Smooth muscle cell (in vitro differentiated cells): ENCODE data around the gene PIGP. TPM values are rescaled to one million over a fixed set of nuclear protein-coding genes. Genes with fewer than 3 reads are reported as not detected.
A peak's percentile ranks its signal among the peaks of the same experiment; 100 is the strongest.

Experiments used
- DNase-seq: peaks from one replicate; lab custom pipeline; 2025; ENCODE audit not compliant: unreplicated experiment; lab: John Stamatoyannopoulos, UW
- H2AFZ ChIP-seq: fragments of 200-600 bp; sonication (generic); 2 replicates; pipeline ENCODE4 v1.6.0; 2016; ENCODE audit warnings: antibody characterized with exemption, low read depth, mild to moderate bottlenecking
- H3F3A ChIP-seq: fragments of 200-600 bp; sonication (generic); 2 replicates; pipeline ENCODE4 v1.6.0; 2017; ENCODE audit warnings: antibody characterized with exemption, low read depth
- H3K27ac ChIP-seq: fragments of 200-600 bp; sonication (generic); 2 replicates; pipeline ENCODE4 v1.5.1; 2016; ENCODE audit warnings: low read depth, mild to moderate bottlenecking
- H3K27me3 ChIP-seq: fragments of 200-600 bp; sonication (generic); 2 replicates; pipeline ENCODE4 v1.6.1; 2016; ENCODE audit warnings: low read depth, mild to moderate bottlenecking
- H3K36me3 ChIP-seq: fragments of 200-600 bp; sonication (generic); 2 replicates; pipeline ENCODE4 v1.5.1; 2016; ENCODE audit warnings: low read depth
- H3K4me1 ChIP-seq: fragments of 200-600 bp; sonication (generic); 2 replicates; pipeline ENCODE4 v1.5.1; 2016; ENCODE audit warnings: low read depth
- H3K4me2 ChIP-seq: fragments of 200-600 bp; sonication (generic); 2 replicates; pipeline ENCODE4 v1.6.0; 2016; ENCODE audit warnings: mild to moderate bottlenecking
- H3K4me3 ChIP-seq: fragments of 200-600 bp; sonication (generic); 2 replicates; pipeline ENCODE4 v1.5.1; 2016; ENCODE audit warnings: mild to moderate bottlenecking
- H3K79me2 ChIP-seq: fragments of 200-600 bp; sonication (generic); 2 replicates; pipeline ENCODE4 v1.6.0; 2016; ENCODE audit warnings: low read depth, mild to moderate bottlenecking
- H3K9ac ChIP-seq: fragments of 200-600 bp; sonication (generic); 2 replicates; pipeline ENCODE4 v1.6.0; 2016; ENCODE audit warnings: low read depth
- H3K9me3 ChIP-seq: fragments of 200-600 bp; sonication (generic); replicated peaks from 2 replicates; pipeline ENCODE4 v1.5.1; 2016; ENCODE audit warnings: low read depth
- H4K20me1 ChIP-seq: fragments of 200-600 bp; sonication (generic); 2 replicates; pipeline ENCODE4 v1.6.0; 2016; ENCODE audit warnings: low read depth
- WGBS: methylation state at CpG from one replicate; pipeline ENCODE4 v1.1.7; 2016; ENCODE audit warnings: low lambda C conversion rate; 5-methylcytosine and 5-hydroxymethylcytosine counted together
- polyA plus RNA-seq: library from polyadenylated mRNA; unstranded; fragments of >200 nt; fragmentation: Nextera tagmentation; extraction: Ambion mirVana; gene quantifications from 2 replicates; pipeline ENCODE4 v1.2.1, GENCODE V29; 2016
- total RNA-seq: library from RNA; depleted of rRNA; stranded (reverse); fragments of >200 nt; gene quantifications from 2 replicates; pipeline ENCODE4 v1.2.3, GENCODE V29; 2014
- TF ChIP-seq, protein P1 (sequence below): fragments of 200-600 bp; sonication (generic); IDR thresholded peaks from 2 replicates; pipeline ENCODE4 v1.5.1; 2017; ENCODE audit warnings: borderline replicate concordance, mild to moderate bottlenecking, antibody characterized with exemption; ENCODE audit not compliant: insufficient read depth, poor library complexity, severe bottlenecking

Gene PIGP
- total and polyA plus RNA-seq, 2 experiments from 2014 or later: 15.4 to 17.6 TPM

DNA sequence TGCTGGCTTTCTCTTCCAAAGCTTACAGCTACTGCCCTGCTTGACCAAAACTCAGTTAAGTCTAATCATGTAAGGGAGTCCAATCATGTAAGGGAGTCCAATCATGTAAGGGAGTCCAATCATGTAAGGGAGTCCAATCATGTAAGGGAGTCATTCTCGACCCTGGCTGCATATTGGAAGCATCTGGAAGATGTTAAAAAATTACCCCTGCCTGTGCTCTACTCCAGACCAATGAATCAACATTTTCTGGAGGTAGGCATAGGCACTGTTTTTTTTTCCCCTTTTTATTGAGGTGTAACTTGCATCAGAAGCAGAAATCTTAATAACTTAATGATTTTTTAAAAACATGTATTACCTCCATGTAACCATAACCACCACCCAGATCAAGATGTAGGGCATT lies 9.4 kb downstream of the PIGP start:
- no peaks in the 10 kb centered on the region for H3K9me3 ChIP-seq
- no peak overlapping the region for H3K4me2 ChIP-seq
- no peak overlapping the region for H3K27ac ChIP-seq
- H3K4me3 ChIP-seq: no peak overlapping the region
- no peak overlapping the region for H3K9ac ChIP-seq
- DNase-seq: no peak
- 78% methylated on average over 1 of the region's 1 CpG for whole genome bisulfite sequencing
- no peaks in the 10 kb centered on the region for H4K20me1 ChIP-seq
- peaks cover 19% of the 10 kb centered on the region for H3K4me1 ChIP-seq
- TF ChIP-seq, protein P1, sequence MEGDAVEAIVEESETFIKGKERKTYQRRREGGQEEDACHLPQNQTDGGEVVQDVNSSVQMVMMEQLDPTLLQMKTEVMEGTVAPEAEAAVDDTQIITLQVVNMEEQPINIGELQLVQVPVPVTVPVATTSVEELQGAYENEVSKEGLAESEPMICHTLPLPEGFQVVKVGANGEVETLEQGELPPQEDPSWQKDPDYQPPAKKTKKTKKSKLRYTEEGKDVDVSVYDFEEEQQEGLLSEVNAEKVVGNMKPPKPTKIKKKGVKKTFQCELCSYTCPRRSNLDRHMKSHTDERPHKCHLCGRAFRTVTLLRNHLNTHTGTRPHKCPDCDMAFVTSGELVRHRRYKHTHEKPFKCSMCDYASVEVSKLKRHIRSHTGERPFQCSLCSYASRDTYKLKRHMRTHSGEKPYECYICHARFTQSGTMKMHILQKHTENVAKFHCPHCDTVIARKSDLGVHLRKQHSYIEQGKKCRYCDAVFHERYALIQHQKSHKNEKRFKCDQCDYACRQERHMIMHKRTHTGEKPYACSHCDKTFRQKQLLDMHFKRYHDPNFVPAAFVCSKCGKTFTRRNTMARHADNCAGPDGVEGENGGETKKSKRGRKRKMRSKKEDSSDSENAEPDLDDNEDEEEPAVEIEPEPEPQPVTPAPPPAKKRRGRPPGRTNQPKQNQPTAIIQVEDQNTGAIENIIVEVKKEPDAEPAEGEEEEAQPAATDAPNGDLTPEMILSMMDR: no peak
- H2AFZ ChIP-seq: no peak overlapping the region
- no peaks in the 10 kb centered on the region for H3K79me2 ChIP-seq
- H3F3A ChIP-seq: peaks cover 10% of the 10 kb centered on the region
- H3K36me3 ChIP-seq: no peaks in the 10 kb centered on the region
- no peaks in the 10 kb centered on the region for H3K27me3 ChIP-seq

DNA sequence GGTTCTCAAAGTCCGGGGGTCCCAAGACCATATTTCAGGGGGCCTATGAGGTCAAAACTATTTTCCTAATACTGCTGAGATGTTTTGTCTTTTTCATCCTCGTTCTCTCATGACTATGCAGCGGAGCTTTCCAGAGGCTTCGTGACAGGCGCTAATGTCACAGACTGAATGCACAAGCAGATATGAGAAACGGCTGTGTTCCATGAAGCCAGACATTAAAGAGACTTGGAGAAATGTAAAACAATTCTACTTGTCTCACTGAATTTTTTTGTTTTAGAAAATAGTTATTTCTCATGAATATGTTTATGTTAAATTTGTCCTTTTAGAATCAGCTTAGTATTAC lies 10.3 kb downstream of the PIGP start:
- no peak overlapping the region for H3K4me3 ChIP-seq
- H3F3A ChIP-seq: peaks cover 10% of the 10 kb centered on the region
- no peaks in the 10 kb centered on the region for H3K9me3 ChIP-seq
- DNase-seq: no peak
- H2AFZ ChIP-seq: no peak overlapping the region
- H3K27ac ChIP-seq: peak overlapping the region; percentile 81
- peaks cover 25% of the 10 kb centered on the region for H3K4me1 ChIP-seq
- no peaks in the 10 kb centered on the region for H3K27me3 ChIP-seq
- TF ChIP-seq, protein P1: no peak
- H3K36me3 ChIP-seq: no peaks in the 10 kb centered on the region
- no peaks in the 10 kb centered on the region for H4K20me1 ChIP-seq
- 81% methylated on average over 6 of the region's 6 CpGs for WGBS
- H3K9ac ChIP-seq: no peak overlapping the region
- H3K4me2 ChIP-seq: peak overlapping the region; percentile 53
- no peaks in the 10 kb centered on the region for H3K79me2 ChIP-seq

DNA sequence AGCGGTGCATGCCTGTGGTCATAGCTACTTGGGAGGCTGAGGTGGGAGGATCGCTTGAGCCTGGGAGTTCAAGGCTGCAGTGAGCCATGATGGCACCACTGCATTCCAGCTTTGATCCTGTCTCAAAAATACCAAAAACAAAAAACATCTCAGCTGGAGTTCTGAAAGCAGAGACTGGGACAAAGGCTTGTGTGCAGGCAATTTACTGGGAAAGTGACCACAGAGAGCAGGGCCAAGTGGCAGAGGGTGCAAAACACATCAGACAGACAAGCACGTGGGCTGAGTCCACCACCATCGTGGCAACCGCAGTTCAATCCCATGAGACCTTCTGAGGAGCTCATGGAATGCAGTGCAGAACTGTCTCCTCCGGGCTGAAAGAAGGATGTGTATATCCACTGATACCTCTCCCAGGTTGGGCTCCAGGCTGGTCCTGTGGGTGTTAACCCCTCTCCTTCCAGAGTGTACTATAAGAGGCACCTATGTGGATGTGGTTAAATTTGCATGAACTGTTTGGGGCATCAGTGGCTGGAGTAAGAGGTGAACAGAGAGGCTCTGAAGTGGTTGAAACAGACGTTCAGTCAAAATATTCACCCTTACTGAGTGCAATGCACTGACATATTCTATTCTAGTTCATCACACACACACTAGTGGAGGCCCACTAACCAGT lies 10.8 kb downstream of the PIGP start:
- H3F3A ChIP-seq: peaks cover 10% of the 10 kb centered on the region
- WGBS: 55% methylated on average over 7 of the region's 7 CpGs
- H3K9ac ChIP-seq: no peak overlapping the region
- DNase-seq: no peak
- H4K20me1 ChIP-seq: no peaks in the 10 kb centered on the region
- H3K4me2 ChIP-seq: peak overlapping the region; percentile 53
- H3K36me3 ChIP-seq: no peaks in the 10 kb centered on the region
- H3K4me1 ChIP-seq: peaks cover 25% of the 10 kb centered on the region
- H3K4me3 ChIP-seq: no peak overlapping the region
- no peaks in the 10 kb centered on the region for H3K27me3 ChIP-seq
- H3K27ac ChIP-seq: peak overlapping the region; percentile 81
- TF ChIP-seq, protein P1: no peak
- H3K9me3 ChIP-seq: no peaks in the 10 kb centered on the region
- H2AFZ ChIP-seq: no peak overlapping the region
- no peaks in the 10 kb centered on the region for H3K79me2 ChIP-seq

DNA sequence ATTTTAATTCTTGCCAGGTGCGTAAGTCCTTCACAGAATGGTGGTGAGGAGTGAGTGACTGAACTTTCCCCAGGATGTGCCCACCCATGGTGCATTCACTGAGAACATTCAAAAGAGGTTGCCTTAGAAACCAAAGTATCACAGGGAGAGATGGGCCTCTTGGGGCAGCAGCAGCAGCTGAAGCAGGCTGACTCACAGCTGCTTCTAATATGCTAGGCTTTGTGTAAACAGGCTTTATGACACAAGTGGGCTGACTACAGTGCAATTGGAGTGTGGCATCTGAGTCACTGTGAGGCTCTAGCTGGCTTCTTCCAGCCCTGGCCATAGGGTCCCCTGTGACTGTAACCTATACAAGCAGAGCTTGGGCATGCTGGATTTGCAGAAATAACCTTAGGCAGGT lies 12.6 kb downstream of the PIGP start:
- H3K9ac ChIP-seq: peak overlapping the region; percentile 9

More for the DNA sequence above, 12.6 kb downstream of the PIGP start:
- Histone ChIP-seq H3K4me2 (peak overlapping the region; percentile 53), H3K9me3 (no peaks in the 10 kb centered on the region), H3K4me3 (no peak overlapping the region), H3K27ac (peak overlapping the region; percentile 81), H3K27me3 (no peaks in the 10 kb centered on the region), H3K79me2 (no peaks in the 10 kb centered on the region), H4K20me1 (no peaks in the 10 kb centered on the region), H3K36me3 (no peaks in the 10 kb centered on the region), H3F3A (peaks cover 10% of the 10 kb centered on the region), H2AFZ (no peak overlapping the region), H3K4me1 (peaks cover 25% of the 10 kb centered on the region)
- 45% methylated on average over 1 of the region's 1 CpG for WGBS
- TF ChIP-seq, protein P1: no peak
- peak; percentile 19 for DNase-seq
